Thyroid gland (tissue), 4 donors: ENCODE measurements around the gene SMAD3.

Experiments used
- POLR2A ChIP-seq, 2 donors: fragments of 450-650 bp; IDR thresholded peaks; one replicate each; pipeline ENCODE4 v1.6.1; 2017; ENCODE audit warnings: antibody characterized with exemption in 2 of 2, mild to moderate bottlenecking in 2 of 2, moderate library complexity in 1 of 2
- TF ChIP-seq, protein P1 (sequence below), 6 experiments: fragments of 200-600 bp in 3 of 6; fragments of 450-650 bp in 3 of 6; sonication (generic) in 3 of 6; IDR thresholded peaks; one replicate each; pipeline ENCODE4 v1.5.1; 2016 to 2019; ENCODE audit warnings: antibody characterized with exemption in 6 of 6, mild to moderate bottlenecking in 2 of 6, inconsistent platforms in 1 of 6, moderate library complexity in 1 of 6

DNA sequence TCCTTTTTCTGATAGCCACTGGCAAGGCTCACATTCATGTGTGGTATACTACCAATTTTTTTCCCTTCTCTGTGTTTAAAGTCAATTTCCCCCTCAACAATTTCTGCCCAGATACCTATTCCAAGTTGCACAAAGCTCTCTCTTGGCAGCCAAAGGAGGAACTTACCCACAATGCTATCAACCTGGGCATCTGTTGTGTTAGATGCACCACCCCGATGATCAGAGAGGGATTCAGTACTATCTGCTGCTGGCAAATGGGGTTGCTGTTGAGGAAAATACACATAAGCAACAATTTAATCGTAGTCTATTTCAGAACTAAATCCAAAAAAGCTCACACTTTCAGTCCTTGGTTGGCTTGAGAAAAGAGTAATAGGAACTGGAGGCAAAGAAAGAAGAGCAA, 143.0 kb downstream of the SMAD3 start:
- TF ChIP-seq, protein P1, sequence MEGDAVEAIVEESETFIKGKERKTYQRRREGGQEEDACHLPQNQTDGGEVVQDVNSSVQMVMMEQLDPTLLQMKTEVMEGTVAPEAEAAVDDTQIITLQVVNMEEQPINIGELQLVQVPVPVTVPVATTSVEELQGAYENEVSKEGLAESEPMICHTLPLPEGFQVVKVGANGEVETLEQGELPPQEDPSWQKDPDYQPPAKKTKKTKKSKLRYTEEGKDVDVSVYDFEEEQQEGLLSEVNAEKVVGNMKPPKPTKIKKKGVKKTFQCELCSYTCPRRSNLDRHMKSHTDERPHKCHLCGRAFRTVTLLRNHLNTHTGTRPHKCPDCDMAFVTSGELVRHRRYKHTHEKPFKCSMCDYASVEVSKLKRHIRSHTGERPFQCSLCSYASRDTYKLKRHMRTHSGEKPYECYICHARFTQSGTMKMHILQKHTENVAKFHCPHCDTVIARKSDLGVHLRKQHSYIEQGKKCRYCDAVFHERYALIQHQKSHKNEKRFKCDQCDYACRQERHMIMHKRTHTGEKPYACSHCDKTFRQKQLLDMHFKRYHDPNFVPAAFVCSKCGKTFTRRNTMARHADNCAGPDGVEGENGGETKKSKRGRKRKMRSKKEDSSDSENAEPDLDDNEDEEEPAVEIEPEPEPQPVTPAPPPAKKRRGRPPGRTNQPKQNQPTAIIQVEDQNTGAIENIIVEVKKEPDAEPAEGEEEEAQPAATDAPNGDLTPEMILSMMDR (IDR thresholded peaks at IDR 0.05) = no peak
- no peak for TF ChIP-seq POLR2A (IDR thresholded peaks at IDR 0.05)
